AG04449 (cell line): ENCODE measurements around the gene OR10AD1.
"Not testable (repeated sequence)": the region's sequence is repeated elsewhere in the genome, so short reads cannot be mapped to it uniquely, and the experiment has no call there.

Experiments used
- CTCF ChIA-PET: fragments of 350-600 bp; formaldehyde crosslinking; extraction: SDS; loops from one replicate; lab custom pipeline; 2021; ENCODE audit warnings: antibody characterized with exemption; lab: Yijun Ruan, JAX
- POLR2A ChIA-PET: fragments of 400-600, 350-600 bp; formaldehyde crosslinking; extraction: SDS; loops from one replicate; lab custom pipeline; 2020; ENCODE audit warnings: antibody characterized with exemption, inconsistent platforms; lab: Yijun Ruan, JAX
- DNase-seq: peaks from one replicate; pipeline ENCODE4 v3.0.0-alpha.2; 2010; ENCODE audit warnings: low read depth, low spot score
- H3K4me3 ChIP-seq: 2 replicates; pipeline ENCODE4 v1.5.1; 2011; ENCODE audit warnings: low read depth, mild to moderate bottlenecking, control low read depth, low read length
- CTCF ChIP-seq: IDR thresholded peaks from one replicate; pipeline ENCODE4 v1.5.1; 2011; ENCODE audit warnings: mild to moderate bottlenecking, moderate library complexity, low read length, control low read depth, inconsistent platforms; ENCODE audit not compliant: insufficient read depth; ENCODE audit errors: missing control alignments

OR10AD1 gene

DNA sequence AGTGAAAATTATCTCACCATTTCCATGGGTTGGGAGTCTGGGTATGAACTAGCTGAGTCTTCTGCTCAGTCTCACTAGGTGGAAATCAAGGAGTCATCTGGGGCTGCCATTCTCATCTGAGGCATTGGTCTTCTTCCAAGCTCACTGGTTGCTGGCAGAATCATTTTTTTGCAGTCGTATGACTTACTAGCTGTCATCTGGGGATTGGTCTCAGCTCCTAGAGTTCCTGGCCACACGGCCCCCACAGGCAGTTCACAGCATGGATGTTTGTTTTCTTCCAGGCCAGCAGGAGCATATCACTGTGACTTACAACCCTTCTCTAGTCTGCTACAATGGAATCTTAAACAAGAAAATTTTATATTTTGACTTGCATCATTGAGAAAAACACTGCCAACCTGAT is 18.6 kb upstream of the OR10AD1 start:
- POLR2A ChIA-PET: no interaction called here
- H3K4me3 ChIP-seq: no peak overlapping the region
- CTCF ChIA-PET: no interaction called here
- no peak for DNase-seq
- TF ChIP-seq CTCF: no peak

GRCh38 chr12:48220701-48221100 is 17.6 kb upstream of the OR10AD1 start:
- H3K4me3 ChIP-seq: no peak overlapping the region
- no peak for DNase-seq
- ChIA-PET POLR2A (no interaction called here), CTCF (no interaction called here)
- TF ChIP-seq CTCF: no peak

GRCh38 chr12:48219631-48220030 is 16.5 kb upstream of the OR10AD1 start:
- CTCF ChIA-PET: no interaction called here

DNA sequence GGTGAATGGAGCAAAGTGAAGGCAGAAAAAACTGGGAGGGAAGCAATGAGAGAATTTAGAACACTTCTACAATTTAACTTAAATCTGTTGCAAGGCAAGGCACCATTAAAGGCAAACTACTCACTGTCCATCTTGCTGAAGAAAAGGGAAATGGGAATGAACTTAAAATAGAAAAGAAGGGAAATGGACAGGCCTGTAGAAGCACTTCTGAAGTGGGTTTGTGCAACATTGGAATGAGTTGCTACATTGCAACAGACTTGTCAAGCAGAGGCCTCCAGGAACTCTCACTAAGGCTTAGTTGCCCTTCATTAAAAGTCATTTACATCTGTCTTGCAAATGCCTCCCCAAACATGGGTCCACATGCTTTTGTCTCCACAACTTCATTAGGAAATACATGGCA is 13.7 kb upstream of the OR10AD1 start:
- no peak for DNase-seq
- POLR2A ChIA-PET: no interaction called here
- CTCF ChIA-PET: interaction anchor here (1.1 kb wide), 1 partner anchor 17 kb away, joined by 3 read pairs; no protein-coding TSS in a partner anchor
- no peak overlapping the region for H3K4me3 ChIP-seq
- no peak for TF ChIP-seq CTCF

More at GRCh38 chr12:48219631-48220030, 16.5 kb upstream of the OR10AD1 start:
- no peak overlapping the region for H3K4me3 ChIP-seq
- no peak for DNase-seq
- TF ChIP-seq CTCF: no peak
- POLR2A ChIA-PET: no interaction called here

DNA sequence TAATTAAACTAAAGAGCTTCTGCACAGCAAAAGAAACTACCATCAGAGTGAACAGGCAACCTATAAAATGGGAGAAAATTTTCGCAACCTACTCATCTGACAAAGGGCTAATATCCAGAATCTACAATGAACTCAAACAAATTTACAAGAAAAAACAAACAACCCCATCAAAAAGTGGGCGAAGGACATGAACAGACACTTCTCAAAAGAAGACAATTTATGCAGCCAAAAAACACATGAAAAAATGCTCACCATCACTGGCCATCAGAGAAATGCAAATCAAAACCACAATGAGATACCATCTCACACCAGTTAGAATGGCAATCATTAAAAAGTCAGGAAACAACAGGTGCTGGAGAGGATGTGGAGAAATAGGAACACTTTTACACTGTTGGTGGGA is 6.4 kb upstream of the OR10AD1 start:
- H3K4me3 ChIP-seq, CTCF ChIA-PET, POLR2A ChIA-PET, DNase-seq: not testable (repeated sequence)

DNA sequence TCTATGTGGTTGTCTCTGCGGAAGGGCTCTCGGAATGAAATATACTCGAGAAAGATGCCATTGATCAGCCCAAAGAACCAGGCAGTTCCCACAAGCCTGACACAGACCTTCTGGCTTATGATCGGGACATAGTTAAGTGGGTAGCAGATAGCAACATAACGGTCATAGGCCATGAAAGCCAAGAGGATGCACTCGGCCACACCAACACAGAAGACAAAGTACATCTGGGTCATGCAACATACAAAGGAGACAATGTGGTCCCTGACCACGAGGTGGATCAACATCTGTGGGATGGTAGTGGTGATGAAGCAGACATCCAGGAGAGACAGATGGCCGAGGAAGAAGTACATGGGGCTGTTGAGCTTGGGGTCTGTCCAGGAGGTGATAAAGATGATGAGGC is 326 bp downstream of the OR10AD1 start:
- H3K4me3 ChIP-seq: no peak overlapping the region
- ChIA-PET CTCF (no interaction called here), POLR2A (no interaction called here)
- TF ChIP-seq CTCF: no peak
- DNase-seq: no peak

DNA sequence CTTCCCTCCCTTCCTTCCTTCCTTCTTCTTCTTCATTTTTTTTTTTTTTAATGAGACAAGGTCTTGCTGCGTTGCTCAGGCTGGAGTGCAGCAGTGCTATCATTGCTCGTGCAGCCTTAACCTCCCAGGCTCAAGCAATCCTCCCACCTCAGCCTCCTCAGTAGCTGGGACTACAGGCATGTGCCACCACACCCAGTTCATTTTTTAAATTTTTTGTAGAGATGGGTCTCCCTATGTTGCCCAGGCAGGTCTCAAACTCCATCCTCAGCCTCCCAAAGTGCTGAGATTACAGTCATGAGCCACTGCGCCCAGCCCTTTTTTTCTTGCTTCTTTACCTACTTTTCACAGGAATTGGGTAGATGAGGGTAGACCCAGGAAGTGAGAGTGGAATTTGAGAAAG is 1.6 kb downstream of the OR10AD1 start:
- DNase-seq: no peak
- no peak overlapping the region for H3K4me3 ChIP-seq
- ChIA-PET POLR2A (no interaction called here), CTCF (no interaction called here)
- TF ChIP-seq CTCF: no peak
